Astrocyte (in vitro differentiated cells and primary cell): ENCODE measurements around the gene BBS5. TPM values are rescaled to one million over a fixed set of nuclear protein-coding genes. Genes with fewer than 3 reads are reported as not detected.

Source experiments
- DNase-seq: peaks from one replicate; pipeline ENCODE4 v3.0.0-alpha.2; 2010; ENCODE audit warnings: low read depth
- FAIRE-seq: peaks from 2 replicates; lab custom pipeline; 2011; peaks lifted over from hg19 to GRCh38; lab: Jason Lieb, UNC
- H2AFZ ChIP-seq: 2 replicates; pipeline ENCODE4 v1.6.0; 2012; ENCODE audit warnings: low read depth, low read length, inconsistent platforms
- H3K27ac ChIP-seq: 2 replicates; pipeline ENCODE4 v1.5.1; 2011; ENCODE audit warnings: low read depth, low read length, inconsistent platforms
- H3K27me3 ChIP-seq: 2 replicates; pipeline ENCODE4 v1.6.0; 2011; ENCODE audit warnings: low read length, inconsistent platforms; ENCODE audit not compliant: insufficient read depth
- H3K36me3 ChIP-seq: 2 replicates; pipeline ENCODE4 v1.5.1; 2011; ENCODE audit warnings: low read length, inconsistent platforms; ENCODE audit not compliant: insufficient read depth
- H3K4me1 ChIP-seq: 2 replicates; pipeline ENCODE4 v1.5.1; 2011; ENCODE audit warnings: low read length, inconsistent platforms; ENCODE audit not compliant: insufficient read depth
- H3K4me2 ChIP-seq: 2 replicates; pipeline ENCODE4 v1.6.0; 2012; ENCODE audit warnings: low read length, inconsistent platforms
- H3K4me3 ChIP-seq: 2 replicates; pipeline ENCODE4 v1.5.1; 2011; ENCODE audit warnings: low read depth, mild to moderate bottlenecking, low read length, inconsistent platforms; ENCODE audit not compliant: insufficient read depth
- H3K79me2 ChIP-seq: 2 replicates; pipeline ENCODE4 v1.6.0; 2012; ENCODE audit warnings: mild to moderate bottlenecking, low read length, inconsistent platforms; ENCODE audit not compliant: insufficient read depth
- H3K9ac ChIP-seq: 2 replicates; pipeline ENCODE4 v1.6.0; 2012; ENCODE audit warnings: mild to moderate bottlenecking, low read length, inconsistent platforms
- H3K9me3 ChIP-seq: 2 replicates; pipeline ENCODE4 v1.5.1; 2012; ENCODE audit warnings: low read depth, mild to moderate bottlenecking, low read length, inconsistent platforms; ENCODE audit not compliant: insufficient read depth
- H4K20me1 ChIP-seq: 2 replicates; pipeline ENCODE4 v1.6.0; 2012; ENCODE audit warnings: low read length, inconsistent platforms; ENCODE audit not compliant: insufficient read depth
- H3K27ac Mint-ChIP-seq: one replicate; pipeline ENCODE4 v1.8.0; 2021; ENCODE audit warnings: mild to moderate bottlenecking, mixed read lengths; ENCODE audit not compliant: unreplicated experiment
- H3K27me3 Mint-ChIP-seq: one replicate; pipeline ENCODE4 v1.8.0; 2021; ENCODE audit warnings: low read depth, mixed read lengths; ENCODE audit not compliant: unreplicated experiment
- H3K36me3 Mint-ChIP-seq: one replicate; pipeline ENCODE4 v1.8.0; 2021; ENCODE audit warnings: low read depth, mixed read lengths; ENCODE audit not compliant: unreplicated experiment
- H3K4me1 Mint-ChIP-seq: one replicate; pipeline ENCODE4 v1.8.0; 2021; ENCODE audit warnings: low read depth, mixed read lengths; ENCODE audit not compliant: unreplicated experiment
- H3K4me3 Mint-ChIP-seq: one replicate; pipeline ENCODE4 v1.8.0; 2021; ENCODE audit warnings: mild to moderate bottlenecking, moderate library complexity, mixed read lengths; ENCODE audit not compliant: unreplicated experiment
- H3K9me3 Mint-ChIP-seq: one replicate; pipeline ENCODE4 v1.8.0; 2021; ENCODE audit warnings: mild to moderate bottlenecking, mixed read lengths; ENCODE audit not compliant: unreplicated experiment
- CTCF ChIP-seq: IDR thresholded peaks from 2 replicates; pipeline ENCODE4 v1.5.1; 2011; ENCODE audit warnings: low read depth, mild to moderate bottlenecking, inconsistent platforms, low read length, moderate library complexity; ENCODE audit not compliant: insufficient read depth
- EZH2 ChIP-seq: IDR thresholded peaks from 2 replicates; pipeline ENCODE4 v1.6.1; 2012; ENCODE audit warnings: mild to moderate bottlenecking, low read length, inconsistent platforms; ENCODE audit not compliant: insufficient read depth
- total RNA-seq: library from RNA; stranded (reverse); gene quantifications from 2 replicates; pipeline ENCODE4 v1.2.1, GENCODE V29; 2021

BBS5 gene
- total RNA-seq, 1 donor from 2014 or later, result 3.9 TPM

- Histone ChIP-seq H2AFZ (no peak overlapping the region), H3K36me3 (no peaks in the 10 kb centered on the region), H4K20me1 (no peaks in the 10 kb centered on the region), H3K27me3 (no peaks in the 10 kb centered on the region), H3K4me3 (no peak overlapping the region), H3K4me2 (no peak overlapping the region), H3K4me1 (peaks cover 6% of the 10 kb centered on the region), H3K27ac (no peak overlapping the region), H3K9me3 (no peaks in the 10 kb centered on the region), H3K79me2 (no peaks in the 10 kb centered on the region), H3K9ac (no peak overlapping the region)
- no peak overlapping the region for H3K27ac Mint-ChIP-seq
- no peaks in the 10 kb centered on the region for H3K9me3 Mint-ChIP-seq
- no peaks in the 10 kb centered on the region for H3K36me3 Mint-ChIP-seq
- TF ChIP-seq CTCF (no peak), EZH2 (no peak)
- H3K4me1 Mint-ChIP-seq, result peaks cover 2% of the 10 kb centered on the region
- no peak for DNase-seq
- H3K4me3 Mint-ChIP-seq, result no peak overlapping the region
- H3K27me3 Mint-ChIP-seq, result no peaks in the 10 kb centered on the region
- no peak for FAIRE-seq
Observed at GRCh38 chr2:169464882-169465281, 14.4 kb upstream of the BBS5 start.

GRCh38 chr2:169468841-169469240, 10.5 kb upstream of the BBS5 start:
- no peak for FAIRE-seq
- Histone ChIP-seq H3K27ac (no peak overlapping the region), H3K4me3 (no peak overlapping the region), H3K79me2 (no peaks in the 10 kb centered on the region), H4K20me1 (no peaks in the 10 kb centered on the region), H3K4me2 (no peak overlapping the region), H3K9ac (no peak overlapping the region), H3K4me1 (no peaks in the 10 kb centered on the region), H3K36me3 (no peaks in the 10 kb centered on the region), H3K27me3 (no peaks in the 10 kb centered on the region), H2AFZ (no peak overlapping the region), H3K9me3 (no peaks in the 10 kb centered on the region)
- no peaks in the 10 kb centered on the region for H3K4me1 Mint-ChIP-seq
- TF ChIP-seq CTCF, result no peak
- no peak for TF ChIP-seq EZH2
- no peak for DNase-seq
- H3K4me3 Mint-ChIP-seq, result no peak overlapping the region
- peaks cover 3% of the 10 kb centered on the region for H3K27me3 Mint-ChIP-seq
- H3K27ac Mint-ChIP-seq, result no peak overlapping the region
- no peaks in the 10 kb centered on the region for H3K36me3 Mint-ChIP-seq
- no peaks in the 10 kb centered on the region for H3K9me3 Mint-ChIP-seq

GRCh38 chr2:169469952-169470572, 9.2 kb upstream of the BBS5 start:
- Histone ChIP-seq H4K20me1 (no peaks in the 10 kb centered on the region), H2AFZ (no peak overlapping the region), H3K27me3 (no peaks in the 10 kb centered on the region), H3K9ac (no peak overlapping the region), H3K36me3 (no peaks in the 10 kb centered on the region), H3K4me1 (no peaks in the 10 kb centered on the region), H3K4me2 (no peak overlapping the region), H3K79me2 (no peaks in the 10 kb centered on the region), H3K9me3 (no peaks in the 10 kb centered on the region), H3K4me3 (no peak overlapping the region), H3K27ac (no peak overlapping the region)
- FAIRE-seq, result no peak
- H3K27ac Mint-ChIP-seq, result no peak overlapping the region
- H3K27me3 Mint-ChIP-seq, result peaks cover 3% of the 10 kb centered on the region
- no peaks in the 10 kb centered on the region for H3K36me3 Mint-ChIP-seq
- no peaks in the 10 kb centered on the region for H3K9me3 Mint-ChIP-seq
- H3K4me1 Mint-ChIP-seq, result no peaks in the 10 kb centered on the region
- no peak overlapping the region for H3K4me3 Mint-ChIP-seq
- TF ChIP-seq CTCF (no peak), EZH2 (no peak)
- DNase-seq, result no peak
